ENCODE measurements around the gene PRPF6. TPM values are rescaled to one million over a fixed set of nuclear protein-coding genes. Genes with fewer than 3 reads are reported as not detected.
A peak's percentile ranks its signal among the peaks of the same experiment; 100 is the strongest.

Gene PRPF6
- total RNA-seq, 2 experiments from 2014 or later = 62.3 to 63.1 TPM

GRCh38 chr20:63963784-63964301 lies 17.1 kb upstream of the PRPF6 start:
- ChIA-PET CTCF (interaction anchor here (1.2 kb wide), 1 partner anchor 10 kb away, joined by 5 read pairs; no protein-coding TSS in a partner anchor), POLR2A (no interaction called here)
- Mint-ChIP-seq H3K4me3 (no peak overlapping the region), H3K36me3 (peaks cover 19% of the 10 kb centered on the region), H3K4me1 (ENCODE audit: low read depth) (peaks cover 8% of the 10 kb centered on the region), H3K27ac (no peak overlapping the region), H3K27me3 (no peaks in the 10 kb centered on the region), H3K9me3 (no peaks in the 10 kb centered on the region)
- no peak for DNase-seq
- intact Hi-C loops (cut with micrococcal nuclease) = no loop called here

- peaks cover 10% of the 10 kb centered on the region for H3K4me1 Mint-ChIP-seq (ENCODE audit: low read depth)
- ChIA-PET POLR2A (no interaction called here), CTCF (interaction anchor here (1.2 kb wide), 1 partner anchor 9 kb away, joined by 5 read pairs; no protein-coding TSS in a partner anchor)
- no peak for DNase-seq
- intact Hi-C loops (cut with micrococcal nuclease) = no loop called here
- H3K36me3 Mint-ChIP-seq = peaks cover 22% of the 10 kb centered on the region
- no peak overlapping the region for H3K27ac Mint-ChIP-seq
- no peaks in the 10 kb centered on the region for H3K27me3 Mint-ChIP-seq
- H3K9me3 Mint-ChIP-seq = no peaks in the 10 kb centered on the region
- no peak overlapping the region for H3K4me3 Mint-ChIP-seq
These were observed 16.5 kb upstream of the PRPF6 start for GRCh38 chr20:63964412-63964811.

- Mint-ChIP-seq H3K4me3 (no peak overlapping the region), H3K4me1 (ENCODE audit: low read depth) (peaks cover 10% of the 10 kb centered on the region), H3K9me3 (no peaks in the 10 kb centered on the region), H3K36me3 (peaks cover 17% of the 10 kb centered on the region), H3K27me3 (no peaks in the 10 kb centered on the region), H3K27ac (no peak overlapping the region)
- ChIA-PET POLR2A (no interaction called here), CTCF (no interaction called here)
- peak; percentile 7 for DNase-seq
- intact Hi-C loops (cut with micrococcal nuclease) = no loop called here
These were observed 14.6 kb upstream of the PRPF6 start for GRCh38 chr20:63966172-63966943.

- H3K4me1 Mint-ChIP-seq (ENCODE audit: low read depth) = peaks cover 10% of the 10 kb centered on the region
- no peak for DNase-seq
- H3K4me3 Mint-ChIP-seq = no peak overlapping the region
These were observed 14.0 kb upstream of the PRPF6 start for GRCh38 chr20:63966944-63967322.

GRCh38 chr20:63967330-63968135 lies 13.4 kb upstream of the PRPF6 start:
- intact Hi-C loops (cut with micrococcal nuclease) = no loop called here
- Mint-ChIP-seq H3K27ac (no peak overlapping the region), H3K27me3 (no peaks in the 10 kb centered on the region), H3K36me3 (peaks cover 10% of the 10 kb centered on the region), H3K9me3 (no peaks in the 10 kb centered on the region), H3K4me3 (no peak overlapping the region), H3K4me1 (ENCODE audit: low read depth) (peaks cover 10% of the 10 kb centered on the region)
- ChIA-PET POLR2A (interaction anchor here (1.5 to 1.6 kb wide), 2 partner anchors 9 to 72 kb away, joined by 3 to 5 read pairs; no protein-coding TSS in a partner anchor), CTCF (interaction anchor here (1.2 to 1.3 kb wide), 2 partner anchors 13 to 71 kb away, joined by 3 to 5 read pairs; partner anchors contain the start of gene PRPF6)
- peak; percentile 7 for DNase-seq

More at GRCh38 chr20:63966944-63967322, 14.0 kb upstream of the PRPF6 start:
- Mint-ChIP-seq H3K36me3 (peaks cover 13% of the 10 kb centered on the region), H3K9me3 (no peaks in the 10 kb centered on the region), H3K27ac (no peak overlapping the region), H3K27me3 (no peaks in the 10 kb centered on the region)
- CTCF ChIA-PET = no interaction called here
- POLR2A ChIA-PET = no interaction called here
- intact Hi-C loops (cut with micrococcal nuclease) = no loop called here

GRCh38 chr20:63968136-63968927 lies 12.6 kb upstream of the PRPF6 start:
- H3K4me1 Mint-ChIP-seq (ENCODE audit: low read depth) = peaks cover 11% of the 10 kb centered on the region
- intact Hi-C loops (cut with micrococcal nuclease) = no loop called here
- no peaks in the 10 kb centered on the region for H3K27me3 Mint-ChIP-seq
- ChIA-PET POLR2A (interaction anchor here (1.1 to 1.6 kb wide), 3 partner anchors 9 to 72 kb away, joined by 3 to 5 read pairs (median 3); partner anchors contain the start of gene SAMD10), CTCF (interaction anchor here (1.2 to 1.3 kb wide), 2 partner anchors 12 to 70 kb away, joined by 3 to 5 read pairs; partner anchors contain the start of gene PRPF6)
- DNase-seq = peak; percentile 7
- H3K9me3 Mint-ChIP-seq = no peaks in the 10 kb centered on the region
- H3K27ac Mint-ChIP-seq = peak overlapping the region; percentile 78
- H3K4me3 Mint-ChIP-seq = peak overlapping the region; percentile 81
- H3K36me3 Mint-ChIP-seq = peaks cover 10% of the 10 kb centered on the region

- Mint-ChIP-seq H3K36me3 (peaks cover 11% of the 10 kb centered on the region), H3K9me3 (no peaks in the 10 kb centered on the region), H3K4me3 (peak overlapping the region; percentile 81), H3K4me1 (ENCODE audit: low read depth) (peaks cover 17% of the 10 kb centered on the region), H3K27ac (peak overlapping the region; percentile 78), H3K27me3 (no peaks in the 10 kb centered on the region)
- DNase-seq = peak; percentile 48
- POLR2A ChIA-PET = interaction anchor here (1.1 to 1.6 kb wide), 3 partner anchors 10 to 73 kb away, joined by 3 to 5 read pairs (median 3); partner anchors contain the start of gene SAMD10
- CTCF ChIA-PET = interaction anchor here (1.3 kb wide), 1 partner anchor 11 kb away, joined by 5 read pairs; the partner anchor contains the start of gene PRPF6
- intact Hi-C loops (cut with micrococcal nuclease) = no loop called here
These were observed 11.8 kb upstream of the PRPF6 start for GRCh38 chr20:63968928-63969760.

- intact Hi-C loops (cut with micrococcal nuclease) = loop anchor here (5.0 to 10.0 kb wide), 3 partner anchors 183 to 335 kb away; partner anchors contain the start of genes LIME1 and SLC2A4RG
These were observed 10.9 kb upstream of the PRPF6 start, which contains the start of gene ZNF512B for GRCh38 chr20:63969838-63970713. Gene ZNF512B, minus strand, starts transcription at chr20:63969930. Its CDS starts 1,980 bp downstream, at chr20:63967950.

GRCh38 chr20:63970714-63971431 lies 10.1 kb upstream of the PRPF6 start:
- Mint-ChIP-seq H3K27ac (no peak overlapping the region), H3K36me3 (peaks cover 12% of the 10 kb centered on the region), H3K4me1 (ENCODE audit: low read depth) (peaks cover 17% of the 10 kb centered on the region), H3K9me3 (no peaks in the 10 kb centered on the region), H3K4me3 (peak overlapping the region; percentile 65), H3K27me3 (no peaks in the 10 kb centered on the region)
- no peak for DNase-seq
- ChIA-PET CTCF (interaction anchor here (0.6 to 1.0 kb wide), 2 partner anchors 66 to 433 kb away, joined by 3 read pairs; no protein-coding TSS in a partner anchor), POLR2A (no interaction called here)
- intact Hi-C loops (cut with micrococcal nuclease) = loop anchor here (5.0 to 10.0 kb wide), 3 partner anchors 184 to 336 kb away; partner anchors contain the start of genes LIME1 and SLC2A4RG

More at GRCh38 chr20:63969838-63970713, 10.9 kb upstream of the PRPF6 start, which contains the start of gene ZNF512B:
- ChIA-PET POLR2A (no interaction called here), CTCF (interaction anchor here (1.0 kb wide), 1 partner anchor 432 kb away, joined by 3 read pairs; no protein-coding TSS in a partner anchor)
- Mint-ChIP-seq H3K4me1 (ENCODE audit: low read depth) (peaks cover 17% of the 10 kb centered on the region), H3K9me3 (no peaks in the 10 kb centered on the region), H3K36me3 (peaks cover 12% of the 10 kb centered on the region), H3K4me3 (peak within 1 kb of the TSS; percentile 81), H3K27ac (peak within 1 kb of the TSS; percentile 78), H3K27me3 (no peaks in the 10 kb centered on the region)
- DNase-seq = peak; percentile 67
